GM23248 (cell line): Measurements from ENCODE around the gene NAIF1. TPM values are rescaled to one million over a fixed set of nuclear protein-coding genes. Genes with fewer than 3 reads are reported as not detected.

ENCODE experiments used
- DNase-seq: peaks from one replicate; pipeline ENCODE4 v3.0.0-alpha.2; 2015
- H2AFZ ChIP-seq: fragments of 200-600 bp; sonication (generic); 2 replicates; pipeline ENCODE4 v1.6.1; 2016; ENCODE audit warnings: antibody characterized with exemption
- H3F3A ChIP-seq: fragments of 200-600 bp; sonication (generic); 2 replicates; pipeline ENCODE4 v1.6.1; 2016; ENCODE audit warnings: mild to moderate bottlenecking, antibody characterized with exemption, mixed run types; ENCODE audit not compliant: insufficient read depth
- H3K27ac ChIP-seq: fragments of 200-600 bp; sonication (generic); 2 replicates; pipeline ENCODE4 v1.5.1; 2016; ENCODE audit warnings: mild to moderate bottlenecking
- H3K27me3 ChIP-seq: fragments of 200-600 bp; sonication (generic); replicated peaks from 2 replicates; pipeline ENCODE4 v1.6.1; 2016; ENCODE audit warnings: mild to moderate bottlenecking; ENCODE audit not compliant: insufficient read depth
- H3K36me3 ChIP-seq: fragments of 200-600 bp; sonication (generic); 2 replicates; pipeline ENCODE4 v1.6.1; 2016; ENCODE audit warnings: low read depth, mild to moderate bottlenecking
- H3K4me1 ChIP-seq: fragments of 200-600 bp; sonication (generic); 2 replicates; pipeline ENCODE4 v1.6.1; 2016; ENCODE audit warnings: mild to moderate bottlenecking; ENCODE audit not compliant: insufficient read depth
- H3K4me2 ChIP-seq: fragments of 200-600 bp; sonication (generic); one replicate; pipeline ENCODE4 v1.6.1; 2016; ENCODE audit warnings: mild to moderate bottlenecking; ENCODE audit not compliant: unreplicated experiment
- H3K4me3 ChIP-seq: fragments of 200-600 bp; sonication (generic); 2 replicates; pipeline ENCODE4 v1.5.1; 2016; ENCODE audit warnings: mild to moderate bottlenecking
- H3K79me2 ChIP-seq: fragments of 200-600 bp; sonication (generic); 2 replicates; pipeline ENCODE4 v1.6.1; 2016; ENCODE audit warnings: mild to moderate bottlenecking; ENCODE audit not compliant: insufficient read depth
- H3K9ac ChIP-seq: fragments of 200-600 bp; sonication (generic); 2 replicates; pipeline ENCODE4 v1.6.1; 2016; ENCODE audit warnings: mild to moderate bottlenecking
- H3K9me2 ChIP-seq: fragments of 200-600 bp; sonication (generic); 2 replicates; pipeline ENCODE4 v1.6.1; 2016; ENCODE audit warnings: mixed run types, mild to moderate bottlenecking, moderate library complexity; ENCODE audit not compliant: insufficient read depth
- H3K9me3 ChIP-seq: fragments of 200-600 bp; sonication (generic); one replicate; pipeline ENCODE4 v1.6.1; 2017; ENCODE audit warnings: low read depth
- H4K20me1 ChIP-seq: fragments of 200-600 bp; sonication (generic); 2 replicates; pipeline ENCODE4 v1.6.0; 2016; ENCODE audit not compliant: insufficient read depth
- EZH2 ChIP-seq: fragments of 200-600 bp; sonication (generic); IDR thresholded peaks from 2 replicates; pipeline ENCODE4 v1.6.1; 2018; ENCODE audit warnings: antibody characterized with exemption, mild to moderate bottlenecking; ENCODE audit not compliant: insufficient read depth, poor library complexity, severe bottlenecking
- EZH2phosphoT487 ChIP-seq: fragments of 200-600 bp; sonication (generic); IDR thresholded peaks from 2 replicates; pipeline ENCODE4 v1.6.1; 2018; ENCODE audit warnings: antibody characterized with exemption, moderate library complexity, mild to moderate bottlenecking, low read depth; ENCODE audit not compliant: insufficient read depth
- WGBS, 2 experiments: methylation state at CpG; one replicate each; pipeline ENCODE4 v1.1.6; 2015 to 2017; ENCODE audit warnings: low lambda C conversion rate in 2 of 2, low coverage in 1 of 2; ENCODE audit errors: missing lambda C conversion rate in 2 of 2; 5-methylcytosine and 5-hydroxymethylcytosine counted together
- in situ Hi-C: fragments of 300-500 bp; cut with MboI; formaldehyde crosslinking; loops from 2 replicates; pipeline ENCODE4 v1.15.0; 2020
- polyA plus RNA-seq: library from polyadenylated mRNA; unstranded; fragments of >200 nt; fragmentation: Nextera tagmentation; extraction: Ambion mirVana; gene quantifications from 2 replicates; pipeline ENCODE4 v1.2.1, GENCODE V29; 2016
- total RNA-seq: library from RNA; depleted of rRNA; stranded (reverse); fragments of >200 nt; shearing (Covaris generic); gene quantifications from 2 replicates; pipeline ENCODE4 v1.2.3, GENCODE V29; 2014

The NAIF1 gene
- total and polyA plus RNA-seq, 2 experiments from 2014 or later = 4.8 to 9.5 TPM

DNA sequence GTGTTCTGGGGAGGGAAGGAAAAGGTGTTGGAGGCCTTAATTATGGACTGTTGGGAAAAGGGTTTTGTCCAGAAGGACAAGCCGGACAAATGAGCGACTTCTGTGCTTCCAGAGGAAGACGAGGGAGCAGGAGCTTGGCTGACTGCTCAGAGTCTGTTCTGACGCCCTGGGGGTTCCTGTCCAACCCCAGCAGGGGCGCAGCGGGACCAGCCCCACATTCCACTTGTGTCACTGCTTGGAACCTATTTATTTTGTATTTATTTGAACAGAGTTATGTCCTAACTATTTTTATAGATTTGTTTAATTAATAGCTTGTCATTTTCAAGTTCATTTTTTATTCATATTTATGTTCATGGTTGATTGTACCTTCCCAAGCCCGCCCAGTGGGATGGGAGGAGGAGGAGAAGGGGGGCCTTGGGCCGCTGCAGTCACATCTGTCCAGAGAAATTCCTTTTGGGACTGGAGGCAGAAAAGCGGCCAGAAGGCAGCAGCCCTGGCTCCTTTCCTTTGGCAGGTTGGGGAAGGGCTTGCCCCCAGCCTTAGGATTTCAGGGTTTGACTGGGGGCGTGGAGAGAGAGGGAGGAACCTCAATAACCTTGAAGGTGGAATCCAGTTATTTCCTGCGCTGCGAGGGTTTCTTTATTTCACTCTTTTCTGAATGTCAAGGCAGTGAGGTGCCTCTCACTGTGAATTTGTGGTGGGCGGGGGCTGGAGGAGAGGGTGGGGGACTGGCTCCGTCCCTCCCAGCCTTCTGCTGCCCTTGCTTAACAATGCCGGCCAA, 41.3 kb upstream of the NAIF1 start:
- no peaks in the 10 kb centered on the region for H4K20me1 ChIP-seq
- no peaks in the 10 kb centered on the region for H3K4me1 ChIP-seq
- no peak overlapping the region for H3K27ac ChIP-seq
- H3K9ac ChIP-seq = no peak overlapping the region
- H3K9me3 ChIP-seq = no peaks in the 10 kb centered on the region
- TF ChIP-seq EZH2 (no peak), EZH2phosphoT487 (no peak)
- no peaks in the 10 kb centered on the region for H3K9me2 ChIP-seq
- H3K79me2 ChIP-seq = no peaks in the 10 kb centered on the region; the same call in 1 of the 2 replicates
- H3K36me3 ChIP-seq = no peaks in the 10 kb centered on the region; the same call in 1 of the 2 replicates
- H3K4me3 ChIP-seq = no peak overlapping the region
- WGBS, 2 experiments = 88 to 91% methylated on average over 15 of the region's 15 CpGs
- H3K27me3 ChIP-seq = no peaks in the 10 kb centered on the region
- DNase-seq = no peak
- no peak overlapping the region for H2AFZ ChIP-seq
- in situ Hi-C loops = loop anchor here (10.0 kb wide), 1 partner anchor 164 kb away; no protein-coding TSS in a partner anchor
- no peak overlapping the region for H3K4me2 ChIP-seq
- peaks cover 9% of the 10 kb centered on the region; the same call in 1 of the 2 replicates for H3F3A ChIP-seq

DNA sequence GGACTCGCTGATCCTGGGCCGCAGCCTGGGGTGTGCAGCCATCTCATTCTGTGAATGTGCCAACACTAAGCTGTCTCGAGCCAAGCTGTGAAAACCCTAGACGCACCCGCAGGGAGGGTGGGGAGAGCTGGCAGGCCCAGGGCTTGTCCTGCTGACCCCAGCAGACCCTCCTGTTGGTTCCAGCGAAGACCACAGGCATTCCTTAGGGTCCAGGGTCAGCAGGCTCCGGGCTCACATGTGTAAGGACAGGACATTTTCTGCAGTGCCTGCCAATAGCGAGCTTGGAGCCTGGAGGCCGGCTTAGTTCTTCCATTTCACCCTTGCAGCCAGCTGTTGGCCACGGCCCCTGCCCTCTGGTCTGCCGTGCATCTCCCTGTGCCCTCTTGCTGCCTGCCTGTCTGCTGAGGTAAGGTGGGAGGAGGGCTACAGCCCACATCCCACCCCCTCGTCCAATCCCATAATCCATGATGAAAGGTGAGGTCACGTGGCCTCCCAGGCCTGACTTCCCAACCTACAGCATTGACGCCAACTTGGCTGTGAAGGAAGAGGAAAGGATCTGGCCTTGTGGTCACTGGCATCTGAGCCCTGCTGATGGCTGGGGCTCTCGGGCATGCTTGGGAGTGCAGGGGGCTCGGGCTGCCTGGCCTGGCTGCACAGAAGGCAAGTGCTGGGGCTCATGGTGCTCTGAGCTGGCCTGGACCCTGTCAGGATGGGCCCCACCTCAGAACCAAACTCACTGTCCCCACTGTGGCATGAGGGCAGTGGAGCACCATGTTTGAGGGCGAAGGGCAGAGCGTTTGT, 40.5 kb upstream of the NAIF1 start:
- no peak overlapping the region for H2AFZ ChIP-seq
- peaks cover 5% of the 10 kb centered on the region for H3K79me2 ChIP-seq
- no peak overlapping the region for H3K27ac ChIP-seq
- DNase-seq = no peak
- H3K4me2 ChIP-seq = no peak overlapping the region
- no peak overlapping the region for H3K9ac ChIP-seq
- TF ChIP-seq EZH2 = no peak
- no peak for TF ChIP-seq EZH2phosphoT487
- no peaks in the 10 kb centered on the region for H3K9me2 ChIP-seq
- no peaks in the 10 kb centered on the region for H3K9me3 ChIP-seq
- no peak overlapping the region for H3K4me3 ChIP-seq
- 84 to 85% methylated on average over 18 of the region's 18 CpGs for WGBS, 2 experiments
- H4K20me1 ChIP-seq = no peaks in the 10 kb centered on the region
- H3K4me1 ChIP-seq = no peaks in the 10 kb centered on the region
- H3K27me3 ChIP-seq = no peaks in the 10 kb centered on the region
- in situ Hi-C loops = loop anchor here (10.0 kb wide), 1 partner anchor 163 kb away; no protein-coding TSS in a partner anchor
- H3K36me3 ChIP-seq = peaks cover 5% of the 10 kb centered on the region; the same call in 1 of the 2 replicates
- H3F3A ChIP-seq = peaks cover 9% of the 10 kb centered on the region; the same call in 1 of the 2 replicates

DNA sequence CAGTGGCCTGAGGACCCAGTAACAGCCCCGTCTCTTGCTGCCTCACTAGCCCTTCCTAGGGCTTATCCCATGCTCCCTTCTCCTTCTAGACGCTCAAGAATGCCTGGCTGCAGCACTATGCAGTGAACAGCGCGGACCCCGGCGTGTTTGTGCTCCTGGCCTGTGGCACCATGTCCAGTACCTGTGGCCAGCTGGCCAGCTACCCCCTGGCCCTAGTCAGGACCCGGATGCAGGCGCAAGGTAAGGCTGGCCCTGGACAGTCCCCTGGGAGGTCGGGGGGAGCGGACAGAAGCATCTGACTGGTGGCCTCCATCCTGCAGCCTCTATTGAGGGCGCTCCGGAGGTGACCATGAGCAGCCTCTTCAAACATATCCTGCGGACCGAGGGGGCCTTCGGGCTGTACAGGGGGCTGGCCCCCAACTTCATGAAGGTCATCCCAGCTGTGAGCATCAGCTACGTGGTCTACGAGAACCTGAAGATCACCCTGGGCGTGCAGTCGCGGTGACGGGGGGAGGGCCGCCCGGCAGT, 39.9 kb upstream of the NAIF1 start:
- 92 to 94% methylated on average over 23 of the region's 23 CpGs for WGBS, 2 experiments
- Histone ChIP-seq H3K9ac (no peak overlapping the region), H2AFZ (no peak overlapping the region), H3K4me2 (no peak overlapping the region), H3F3A (peaks cover 9% of the 10 kb centered on the region; the same call in 1 of the 2 replicates), H3K27me3 (no peaks in the 10 kb centered on the region), H3K27ac (no peak overlapping the region), H3K9me2 (no peaks in the 10 kb centered on the region), H3K4me3 (no peak overlapping the region), H3K9me3 (no peaks in the 10 kb centered on the region), H3K4me1 (no peaks in the 10 kb centered on the region), H3K36me3 (peaks cover 11% of the 10 kb centered on the region; the same call in 1 of the 2 replicates), H4K20me1 (no peaks in the 10 kb centered on the region), H3K79me2 (peaks cover 12% of the 10 kb centered on the region)
- no peak for DNase-seq
- in situ Hi-C loops = loop anchor here (10.0 kb wide), 1 partner anchor 162 kb away; no protein-coding TSS in a partner anchor
- TF ChIP-seq EZH2 (no peak), EZH2phosphoT487 (no peak)
